NOMO-1 (cell line): Measurements from ENCODE around the gene COL21A1.
"Not testable (repeated sequence)": the region's sequence is repeated elsewhere in the genome, so short reads cannot be mapped to it uniquely, and the experiment has no call there.

Source experiments
- DNase-seq, 2 experiments: peaks; one replicate each; lab custom pipeline; 2025; ENCODE audit not compliant: unreplicated experiment in 2 of 2; lab: John Stamatoyannopoulos, UW

The COL21A1 gene

DNA sequence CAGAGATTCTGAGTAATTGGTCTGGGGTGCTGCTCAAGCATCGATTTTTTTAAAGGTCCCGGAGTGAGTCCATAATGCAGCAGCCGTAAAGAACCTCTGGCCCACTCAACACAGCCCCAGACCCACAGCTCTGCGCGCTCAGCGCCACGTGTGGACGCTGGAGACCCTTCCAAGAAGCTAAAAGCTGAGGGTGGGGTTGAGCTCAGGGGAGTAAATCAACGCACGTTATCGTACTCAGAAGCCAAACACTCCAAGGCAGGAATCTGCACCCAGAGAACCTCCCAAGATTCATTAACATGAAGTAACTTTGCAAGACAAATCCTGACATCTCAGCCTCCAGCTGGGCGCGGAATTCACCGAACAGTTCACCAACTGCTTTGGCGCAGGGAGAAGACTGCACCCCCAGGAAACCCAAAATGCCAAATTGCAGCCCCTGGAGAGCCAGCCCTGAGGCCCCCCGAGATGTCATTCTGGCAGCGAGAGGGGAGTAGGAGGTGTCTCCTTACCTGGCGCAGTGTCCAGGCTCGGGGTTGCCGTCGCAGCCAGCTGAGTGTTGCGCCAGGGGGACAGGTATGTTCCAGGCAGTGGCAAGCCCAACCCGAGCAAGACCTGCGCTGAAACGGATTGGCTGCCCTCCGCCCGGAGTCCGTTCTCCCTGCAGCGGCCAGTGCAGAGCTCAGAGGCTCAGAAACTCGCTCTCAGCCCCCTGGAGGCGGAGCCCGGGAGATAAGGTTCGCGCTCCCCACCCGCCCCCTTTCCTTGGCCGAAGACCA, at the start of gene COL21A1:
TSS of gene COL21A1 (minus strand) at position 700 of the 773 bp plus-strand sequence. CDS start 64,962 bp downstream, outside the sequence.
- DNase-seq: no peak

DNA sequence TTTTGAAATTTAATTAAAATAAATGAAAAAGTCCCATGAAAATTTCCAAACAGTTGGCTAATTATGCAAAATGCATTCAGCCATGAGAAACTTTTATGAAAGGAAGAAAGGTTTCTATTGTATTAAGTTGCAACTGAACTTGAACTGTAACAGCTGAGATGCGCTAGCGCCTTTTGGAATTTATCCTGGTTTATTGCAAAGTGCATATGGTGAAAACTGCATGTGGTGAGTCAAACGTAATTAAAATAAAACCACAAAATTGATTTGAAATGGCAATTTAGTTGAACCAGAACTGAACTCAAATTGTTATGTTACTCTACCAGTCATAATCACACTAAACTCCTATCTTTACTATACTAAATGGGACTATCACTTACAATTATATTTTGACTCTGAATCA, 46.4 kb upstream of the COL21A1 start:
- DNase-seq: no peak

DNA sequence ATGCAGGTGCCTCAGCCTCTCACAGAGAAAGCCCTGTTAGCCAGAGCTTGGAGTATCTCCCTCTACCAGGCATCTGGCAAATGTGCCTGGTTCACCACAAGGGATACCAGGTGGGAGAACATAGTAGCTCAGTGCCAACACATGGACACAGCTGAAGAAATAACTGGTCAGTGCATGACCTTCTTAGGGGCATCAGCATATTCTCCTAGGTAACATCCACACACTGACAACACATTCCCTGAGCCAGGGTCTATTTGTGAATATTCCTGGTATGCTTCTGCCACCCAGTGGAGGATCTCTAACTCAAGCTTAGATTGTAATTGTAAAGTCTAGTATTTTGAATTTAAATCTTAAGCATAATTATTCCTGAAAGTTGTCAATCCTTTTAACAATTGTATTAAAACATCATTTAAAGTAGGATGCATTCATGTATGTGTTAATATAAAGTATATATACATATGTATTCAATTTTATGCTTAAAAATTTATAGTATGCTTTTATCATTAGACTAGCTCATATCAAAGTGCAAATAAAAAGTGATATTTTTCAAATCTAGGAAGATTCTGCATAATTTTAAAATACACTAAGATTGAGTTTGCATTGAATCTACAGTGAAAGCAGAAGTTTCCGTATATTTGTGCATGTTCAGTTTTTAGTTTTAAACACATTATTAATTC, 45.3 kb upstream of the COL21A1 start:
- DNase-seq: peak in 1 of 2 experiments; percentile 38

DNA sequence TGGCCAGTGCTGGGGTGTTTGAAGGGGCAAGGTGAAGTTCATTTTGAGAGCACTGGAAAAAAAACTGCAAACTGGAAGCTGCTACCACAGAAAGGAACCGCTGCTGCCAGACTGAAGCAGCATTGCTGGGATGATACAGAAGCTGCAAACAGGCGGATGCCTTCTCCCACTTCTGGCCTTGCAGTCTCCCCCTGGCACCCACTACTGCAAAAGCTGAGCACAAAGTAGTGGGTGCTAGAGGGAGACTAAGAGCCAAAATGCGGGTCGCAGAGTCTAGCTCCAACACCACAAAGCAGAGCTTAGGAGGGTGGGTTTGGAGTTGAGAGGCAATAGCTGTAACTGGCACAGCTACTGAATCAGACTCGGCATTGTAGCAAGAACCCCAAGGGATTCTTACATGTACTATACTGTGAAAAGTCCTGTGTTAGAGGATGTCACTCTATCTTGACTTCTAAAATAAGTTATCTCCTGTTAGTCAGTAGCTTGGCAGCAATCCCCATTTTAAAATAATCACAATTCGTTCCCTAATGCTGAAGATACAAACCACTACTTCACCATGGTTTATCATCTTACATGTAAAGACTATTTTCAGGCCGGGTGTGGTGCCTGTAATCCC, 44.0 kb upstream of the COL21A1 start:
- DNase-seq: no peak

DNA sequence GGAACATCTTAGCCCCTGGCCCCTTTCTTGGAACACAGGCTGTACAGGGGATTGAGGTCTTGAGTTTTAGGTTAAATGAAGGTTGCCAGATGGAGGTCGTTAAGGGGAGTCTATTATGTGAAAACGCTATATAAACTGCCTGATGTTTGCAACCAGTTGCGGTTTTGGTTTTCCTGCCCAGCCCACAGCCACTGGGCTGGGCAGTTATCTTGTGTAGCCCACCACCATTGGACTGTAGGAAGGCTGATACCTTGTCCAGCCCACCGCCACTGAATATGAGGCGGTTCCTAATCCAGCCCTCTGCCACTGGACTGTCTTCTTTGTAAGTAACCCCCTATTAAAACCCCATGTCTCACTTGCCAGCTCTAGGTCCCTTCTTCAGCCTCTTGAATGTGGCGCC, 42.3 kb upstream of the COL21A1 start:
- DNase-seq: peak in 1 of 2 experiments; percentile 14

DNA sequence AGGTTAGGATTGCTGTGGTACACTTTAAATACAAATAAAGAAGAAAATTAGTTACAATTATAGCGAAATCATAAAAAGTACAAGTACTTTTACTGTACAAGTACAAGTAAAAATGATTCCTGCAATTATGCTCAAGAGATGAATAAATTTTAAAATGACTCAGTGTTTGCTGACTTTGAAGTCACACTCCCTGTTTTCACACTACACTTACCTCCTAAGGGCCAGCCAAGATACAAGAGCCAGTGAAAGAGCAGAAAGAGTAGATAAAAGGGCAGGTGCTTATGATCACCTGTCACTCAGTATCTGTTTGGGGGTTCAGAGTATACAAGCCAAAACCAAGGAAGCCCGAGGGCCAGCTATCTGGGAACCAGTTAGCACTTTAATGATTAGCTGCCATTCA, 41.0 kb upstream of the COL21A1 start:
- no peak for DNase-seq

DNA sequence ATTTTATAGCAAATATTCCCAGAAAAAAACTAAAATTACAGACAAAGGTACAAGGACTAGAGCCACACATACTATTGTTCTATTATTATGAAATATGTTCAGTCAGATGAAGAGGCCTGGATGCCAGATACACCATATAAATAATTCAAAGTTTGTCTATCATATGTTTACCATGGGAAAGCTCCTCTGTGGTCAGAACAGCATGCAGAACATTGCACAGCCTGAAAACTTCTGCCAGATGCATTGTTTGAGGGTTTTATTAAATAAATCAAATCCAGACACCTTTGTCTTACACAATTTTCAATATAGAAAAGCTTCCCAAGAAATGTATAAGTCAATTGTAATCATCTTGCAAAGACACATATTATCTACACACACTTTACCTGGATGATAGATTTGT, 35.0 kb upstream of the COL21A1 start:
- no peak for DNase-seq

DNA sequence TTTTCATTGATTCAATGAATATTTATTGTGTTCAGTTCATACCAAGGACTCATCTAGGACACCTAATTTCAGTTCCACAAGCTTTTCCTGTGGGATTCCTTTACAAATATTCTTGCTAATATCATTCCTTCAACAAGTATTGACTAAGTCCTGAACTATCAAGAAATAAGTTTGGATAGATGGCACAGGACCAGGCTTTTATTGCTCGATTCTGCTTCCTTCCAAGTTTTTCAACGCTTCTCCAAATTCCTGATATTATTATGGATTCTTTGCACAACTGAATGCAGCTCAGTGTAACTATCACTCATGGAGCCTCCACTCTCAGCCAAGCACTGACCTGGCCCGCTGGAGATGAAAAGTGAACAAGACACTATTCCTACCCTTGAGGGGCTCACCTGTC, 32.7 kb upstream of the COL21A1 start:
- DNase-seq: no peak

DNA sequence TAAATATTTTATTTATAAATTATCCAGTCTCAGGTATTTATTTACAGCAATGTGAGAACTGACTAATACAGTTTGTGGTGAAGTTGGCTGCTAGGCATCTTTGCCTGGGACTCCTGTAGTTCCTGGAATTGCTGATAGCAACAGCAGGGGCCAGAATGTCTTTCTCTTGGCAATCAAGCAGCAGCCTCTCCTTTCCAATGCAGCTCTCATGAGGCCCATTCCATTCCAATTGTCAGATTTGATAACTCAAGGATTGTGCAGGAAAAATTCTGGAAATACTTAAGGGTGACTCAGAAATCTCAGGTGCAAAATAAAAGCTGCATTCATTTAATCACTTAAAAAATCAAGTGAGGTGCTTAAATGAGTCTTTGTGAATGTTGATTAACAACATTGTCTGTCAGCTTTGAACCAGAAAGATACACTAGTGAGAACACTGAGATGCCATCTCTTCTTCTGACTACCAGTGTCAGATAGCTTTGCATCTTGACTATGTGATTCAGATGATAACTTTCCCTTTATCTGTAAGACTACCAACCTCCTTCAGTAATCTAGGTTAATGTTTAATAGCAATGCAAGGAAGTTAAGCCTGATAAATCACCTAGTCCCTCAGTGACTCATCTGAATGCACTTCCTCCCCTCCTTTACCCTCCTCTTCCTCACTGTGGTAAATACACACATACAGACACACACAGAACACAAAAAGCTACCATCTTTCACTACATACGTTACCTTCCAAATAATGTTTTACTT, 32.1 kb upstream of the COL21A1 start:
- DNase-seq: no peak

DNA sequence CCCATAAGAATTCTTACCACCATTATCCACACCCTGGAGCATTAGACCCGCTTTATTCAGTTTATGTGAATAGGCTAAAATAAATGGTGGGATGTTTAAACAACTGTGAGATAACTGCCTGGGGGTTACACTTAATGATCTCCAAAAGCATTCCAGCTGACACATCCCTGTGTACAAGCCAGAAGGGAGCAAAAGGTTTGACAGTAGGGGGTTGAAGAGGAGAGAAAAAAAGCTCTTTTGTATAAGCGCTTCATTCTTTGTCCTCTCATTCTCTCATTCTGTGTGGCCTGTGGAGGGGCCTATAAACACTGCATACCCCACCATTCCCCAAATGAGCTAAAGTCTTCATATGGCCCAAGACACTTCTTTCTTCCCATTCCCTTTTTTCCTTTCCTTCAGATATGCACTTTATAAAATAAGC, 30.8 kb upstream of the COL21A1 start:
- DNase-seq: no peak

DNA sequence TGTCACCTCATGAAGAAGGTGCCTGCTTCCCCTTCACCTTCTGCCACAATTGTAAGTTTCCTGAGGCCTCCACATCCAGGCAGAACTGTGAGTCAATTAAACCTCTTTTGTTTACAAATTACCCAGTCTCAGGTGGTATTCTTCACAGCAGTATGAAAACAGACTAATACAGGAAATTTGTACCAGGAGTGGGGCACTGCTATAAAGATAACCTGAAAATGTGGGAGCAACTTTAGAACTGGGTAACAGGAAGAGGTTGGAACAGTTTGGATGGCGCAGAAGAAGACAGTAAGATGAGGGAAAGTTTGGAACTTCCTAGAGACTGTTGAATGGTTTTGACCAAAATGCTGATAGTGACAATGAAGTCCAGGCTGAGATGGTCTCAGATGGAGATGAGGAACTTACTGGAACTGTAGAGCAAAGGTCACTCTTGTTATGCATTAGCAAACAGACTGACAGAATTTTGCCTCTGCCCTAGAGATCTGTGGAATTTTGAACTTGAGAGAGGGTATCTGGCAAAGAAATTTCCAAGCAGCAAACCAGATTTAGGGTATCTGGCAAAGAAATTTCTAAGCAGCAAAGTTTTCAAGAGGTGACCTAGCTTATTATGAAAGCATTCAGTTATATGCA, 23.5 kb upstream of the COL21A1 start:
- DNase-seq: no peak

DNA sequence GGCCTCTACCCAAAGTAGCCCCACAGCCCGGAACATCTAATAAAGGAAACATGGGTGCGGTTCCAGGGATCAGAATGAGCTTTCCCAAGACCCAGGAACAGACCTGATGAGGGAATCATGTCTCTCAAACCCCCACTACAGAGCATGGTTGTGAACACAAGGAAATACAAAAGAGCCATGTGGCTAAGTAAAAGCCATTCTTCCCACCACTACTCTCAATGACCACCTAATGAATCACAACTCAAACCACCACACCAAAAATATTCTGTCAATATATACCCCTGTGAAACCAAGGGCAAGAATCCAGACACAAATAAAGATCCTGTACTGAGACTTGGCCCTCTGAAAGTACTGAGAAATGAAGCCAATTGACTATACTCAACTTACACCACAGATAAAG, 20.9 kb upstream of the COL21A1 start:
- no peak for DNase-seq

DNA sequence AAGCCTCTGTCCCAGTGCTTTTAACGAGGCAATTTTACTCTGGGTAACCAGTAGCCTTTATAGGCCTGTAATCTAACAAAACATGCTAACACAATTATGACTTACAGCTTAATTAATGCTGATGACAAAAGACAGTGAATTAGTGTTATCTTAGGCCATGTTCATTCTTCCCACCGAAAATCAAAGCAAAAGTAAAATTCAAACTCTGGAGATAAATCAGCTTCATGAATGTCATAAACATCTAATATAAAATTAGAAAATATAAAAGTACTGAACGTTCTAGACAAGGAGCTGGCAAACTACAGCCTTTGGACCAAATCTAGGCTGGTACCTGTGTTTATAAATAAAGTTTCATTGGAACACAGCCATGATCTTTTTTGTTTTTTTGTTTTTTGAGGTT, 18.6 kb upstream of the COL21A1 start:
- DNase-seq: no peak

DNA sequence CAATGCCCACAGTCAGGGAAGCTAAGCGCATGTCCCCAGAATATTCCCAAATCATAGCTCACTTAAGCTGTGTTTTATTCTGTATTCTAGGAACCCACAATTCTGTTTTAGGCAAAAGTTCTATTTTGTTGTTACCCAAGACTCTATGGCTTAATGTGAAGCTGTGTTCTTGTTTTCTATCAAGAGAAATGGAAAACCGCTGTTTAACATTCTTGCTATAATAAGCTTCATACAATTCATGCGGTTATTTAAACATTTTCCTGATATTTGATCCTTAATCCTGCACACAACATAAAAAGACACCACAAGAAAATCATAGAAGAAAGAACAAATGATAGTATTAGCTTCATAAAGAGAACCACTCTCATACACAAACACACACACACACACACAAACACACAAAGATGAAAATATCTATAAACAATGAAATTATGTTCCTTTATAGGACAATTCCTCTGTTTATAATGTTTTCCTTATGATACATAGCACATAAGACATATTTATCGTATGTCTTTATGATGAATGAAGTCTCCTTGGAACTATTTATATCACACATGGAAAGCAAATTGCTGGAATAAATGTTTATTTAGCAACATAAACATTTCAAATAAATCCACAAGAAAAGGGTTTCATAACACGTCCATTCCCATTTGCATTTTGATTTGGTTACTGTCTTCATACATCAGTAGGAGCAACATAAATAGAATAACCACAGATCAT, 16.4 kb upstream of the COL21A1 start:
- no peak for DNase-seq

DNA sequence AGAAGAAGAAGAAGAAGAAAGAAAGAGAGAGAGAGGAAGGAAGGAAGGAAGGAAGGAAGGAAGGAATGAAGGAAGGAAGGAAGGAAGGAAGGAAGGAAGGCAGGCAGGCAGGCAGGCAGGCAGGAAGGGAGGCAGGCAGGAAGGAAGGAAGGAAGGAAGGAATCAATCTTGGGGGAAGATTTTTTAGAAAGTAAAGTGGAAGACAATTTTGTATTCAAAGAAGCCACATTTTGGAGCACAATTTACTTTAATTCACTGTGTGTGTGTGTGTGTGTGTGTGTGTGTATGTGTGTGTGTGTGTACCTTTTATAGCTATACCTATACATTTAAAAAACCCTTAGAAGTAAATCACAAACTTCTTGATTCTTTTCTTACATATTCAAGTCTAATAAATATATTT, 13.2 kb upstream of the COL21A1 start:
- not testable (repeated sequence) for DNase-seq

DNA sequence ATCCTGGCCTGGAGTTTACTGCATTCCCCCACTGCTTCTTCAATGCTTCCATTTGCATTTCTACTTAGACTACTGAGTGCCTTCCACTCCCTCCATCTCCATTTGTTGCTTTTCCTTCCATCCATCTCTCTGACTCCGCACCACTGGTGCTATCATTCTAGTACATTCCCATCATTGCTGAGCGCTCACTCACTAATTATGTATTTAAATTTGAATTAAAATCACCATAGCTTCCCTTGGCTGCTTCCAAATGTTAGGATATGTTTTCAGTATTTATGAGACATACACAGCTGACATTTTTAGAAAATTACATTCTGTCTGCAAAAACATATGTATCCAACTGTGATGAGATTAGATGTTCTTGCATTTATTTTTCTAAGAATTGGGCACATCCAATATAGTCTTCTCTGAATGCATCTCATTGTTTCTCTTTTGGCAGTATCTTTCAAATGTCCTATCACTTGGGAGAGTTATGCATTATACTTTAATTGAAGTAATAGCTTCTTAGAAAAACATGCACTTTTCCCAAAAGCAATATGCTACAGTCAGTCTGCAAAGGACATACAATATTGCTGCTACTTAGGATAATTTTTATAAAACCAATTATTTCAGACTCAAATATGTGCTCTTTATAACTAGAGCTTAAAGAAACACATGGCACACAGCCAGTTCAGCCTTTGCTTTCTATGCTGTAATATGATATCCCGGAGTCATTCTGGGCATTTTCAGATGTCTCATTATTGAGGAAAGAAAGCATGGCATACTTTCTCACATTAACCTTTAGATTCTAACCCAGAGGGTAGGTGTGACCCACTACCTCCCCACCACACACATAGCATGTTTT, 12.1 kb upstream of the COL21A1 start:
- DNase-seq: no peak

DNA sequence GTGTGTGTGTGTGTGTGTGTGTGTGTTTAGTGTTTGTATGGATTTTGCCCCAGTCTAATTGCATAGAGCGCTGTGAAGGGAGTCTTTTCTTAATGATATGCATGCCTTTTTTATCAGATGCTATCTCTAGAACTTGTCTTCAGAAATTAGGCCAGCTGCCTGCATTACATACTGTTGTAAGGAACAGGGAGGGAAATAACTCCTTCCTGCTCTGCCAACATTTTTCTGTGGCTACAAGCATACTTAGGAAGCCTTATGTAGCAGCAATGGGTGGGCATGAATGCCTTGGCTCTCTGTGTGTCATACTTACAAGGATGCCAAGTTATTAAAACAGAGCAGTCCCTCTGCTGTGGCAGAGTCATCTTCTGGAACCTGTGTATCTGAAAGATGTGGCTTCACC, 8.0 kb upstream of the COL21A1 start:
- no peak for DNase-seq

DNA sequence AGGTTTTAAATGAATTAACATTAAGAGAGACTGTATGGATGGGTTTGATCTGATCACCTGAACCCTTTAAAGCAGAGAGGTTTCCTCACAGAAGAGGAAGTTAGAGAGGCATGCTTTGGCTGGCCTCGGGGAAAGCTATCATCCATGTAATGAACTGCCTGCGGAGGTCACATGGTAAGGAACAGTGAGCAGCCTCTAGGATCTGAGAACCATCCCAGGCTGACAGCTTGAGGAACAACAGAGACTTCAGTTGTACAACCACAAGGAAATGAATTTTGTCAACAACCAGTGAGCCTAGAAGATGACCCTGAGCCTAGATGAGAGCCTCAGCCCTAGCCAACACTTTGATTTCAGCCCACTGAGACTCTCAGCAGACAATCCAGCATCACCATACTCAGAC, 2.9 kb upstream of the COL21A1 start:
- DNase-seq: peak in 1 of 2 experiments; percentile 33

DNA sequence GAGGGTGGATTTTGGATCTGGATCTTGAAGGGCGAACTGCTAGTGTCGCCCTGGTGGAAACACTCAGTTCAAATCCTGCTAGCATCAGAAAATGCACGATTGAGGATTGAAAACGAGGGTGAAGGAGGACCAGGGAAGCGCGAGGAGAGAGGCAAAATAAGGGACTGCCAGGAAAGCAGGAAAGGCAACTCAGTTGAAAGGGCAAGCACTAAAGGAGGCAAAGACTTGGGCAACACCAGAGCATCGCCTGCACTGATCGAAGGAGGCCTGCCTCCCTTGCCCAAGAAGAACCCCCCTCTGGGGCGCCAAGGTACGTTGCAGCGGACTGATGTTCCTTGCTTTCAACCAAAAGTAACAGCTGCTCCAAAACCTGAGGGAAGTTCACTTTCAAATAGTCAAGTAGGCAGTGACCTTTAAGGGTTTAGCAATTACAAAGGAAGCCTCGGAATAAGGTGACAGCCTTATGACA, 308 bp upstream of the COL21A1 start:
- no peak for DNase-seq
